Ishikawa (cell line): ENCODE measurements around the gene LIN7C.

Experiments used
- EGR1 ChIP-seq: IDR thresholded peaks from 2 replicates; pipeline ENCODE4 v1.6.1; 2012
- EP300 ChIP-seq: IDR thresholded peaks from 2 replicates; pipeline ENCODE4 v1.6.1; 2012; ENCODE audit warnings: borderline replicate concordance
- FOXM1 ChIP-seq: IDR thresholded peaks from 2 replicates; pipeline ENCODE4 v1.6.1; 2012; ENCODE audit warnings: low read depth, borderline replicate concordance
- MAX ChIP-seq: IDR thresholded peaks from 2 replicates; pipeline ENCODE4 v1.6.1; 2012
- NFIC ChIP-seq: IDR thresholded peaks from 2 replicates; pipeline ENCODE4 v1.6.1; 2012
- RAD21 ChIP-seq: IDR thresholded peaks from 2 replicates; pipeline ENCODE4 v1.6.1; 2012; ENCODE audit warnings: low read depth
- REST ChIP-seq: IDR thresholded peaks from 2 replicates; pipeline ENCODE4 v1.6.1; 2012; ENCODE audit warnings: low read depth, mild to moderate bottlenecking
- TAF1 ChIP-seq: IDR thresholded peaks from 2 replicates; pipeline ENCODE4 v1.6.1; 2012; ENCODE audit warnings: low read depth, mild to moderate bottlenecking
- TCF12 ChIP-seq: IDR thresholded peaks from 2 replicates; pipeline ENCODE4 v1.6.1; 2012; ENCODE audit warnings: low read depth
- YY1 ChIP-seq: IDR thresholded peaks from 2 replicates; pipeline ENCODE4 v1.6.1; 2012; ENCODE audit warnings: low read depth
- ZBTB7A ChIP-seq: IDR thresholded peaks from 2 replicates; pipeline ENCODE4 v1.6.1; 2012; ENCODE audit warnings: low read depth

- no peak for TF ChIP-seq EGR1
- TF ChIP-seq ZBTB7A, result no peak
- TF ChIP-seq MAX, result no peak
- TF ChIP-seq NFIC, result no peak
- no peak for TF ChIP-seq FOXM1
- TF ChIP-seq REST, result no peak
- no peak for TF ChIP-seq EP300
- TF ChIP-seq YY1, result no peak
- TF ChIP-seq TAF1, result no peak
- no peak for TF ChIP-seq TCF12
- no peak for TF ChIP-seq RAD21
Measured at GRCh38 chr11:27552341-27552740, 45.8 kb upstream of the LIN7C start.
